Skeletal muscle satellite cell (primary cell): Measurements from ENCODE around the gene DNASE1L1.

Experiments used
- H3K27me3 ChIP-seq: 2 replicates; pipeline ENCODE4 v1.7.0; 2013; ENCODE audit warnings: low read length; ENCODE audit not compliant: control insufficient read depth, insufficient read depth
- H3K36me3 ChIP-seq: 2 replicates; pipeline ENCODE4 v1.7.0; 2013; ENCODE audit warnings: mild to moderate bottlenecking, control low read depth, low read length; ENCODE audit not compliant: insufficient read depth
- H3K4me1 ChIP-seq: 2 replicates; pipeline ENCODE4 v1.7.0; 2013; ENCODE audit warnings: low read length; ENCODE audit not compliant: control insufficient read depth, insufficient read depth
- H3K4me2 ChIP-seq: 2 replicates; pipeline ENCODE4 v1.7.0; 2013; ENCODE audit warnings: mild to moderate bottlenecking, low read length
- H3K4me3 ChIP-seq: 2 replicates; pipeline ENCODE4 v1.7.0; 2013; ENCODE audit warnings: low read length
- H3K9ac ChIP-seq: 2 replicates; pipeline ENCODE4 v1.7.0; 2013; ENCODE audit warnings: mild to moderate bottlenecking, low read depth, low read length, moderate library complexity
- H3K9me3 ChIP-seq: replicated peaks from 2 replicates; pipeline ENCODE4 v1.7.0; 2013; ENCODE audit warnings: mild to moderate bottlenecking, control low read depth, low read length

DNASE1L1 gene

GRCh38 chrX:154378799-154379568 lies 30.1 kb downstream of the DNASE1L1 start, which contains the start of gene EMD:
TSS of gene EMD (plus strand) at chrX:154379295. CDS start at chrX:154379485, 190 bp downstream.
- Histone ChIP-seq H3K9ac (peak within 1 kb of the TSS; percentile 100), H3K36me3 (peaks cover 5% of the 10 kb centered on the region), H3K4me2 (peak within 1 kb of the TSS; percentile 95), H3K27me3 (no peaks in the 10 kb centered on the region), H3K4me1 (peaks cover 21% of the 10 kb centered on the region), H3K9me3 (no peaks in the 10 kb centered on the region), H3K4me3 (peak within 1 kb of the TSS; percentile 75)

- Histone ChIP-seq H3K36me3 (peaks cover 5% of the 10 kb centered on the region), H3K9ac (peak overlapping the region; percentile 86), H3K9me3 (no peaks in the 10 kb centered on the region), H3K4me1 (peaks cover 28% of the 10 kb centered on the region), H3K4me3 (peak overlapping the region; percentile 75), H3K27me3 (no peaks in the 10 kb centered on the region), H3K4me2 (peak overlapping the region; percentile 95)
These were observed 30.8 kb downstream of the DNASE1L1 start for GRCh38 chrX:154378059-154378798.

GRCh38 chrX:154376774-154377173 lies 32.3 kb downstream of the DNASE1L1 start:
- Histone ChIP-seq H3K4me2 (no peak overlapping the region), H3K36me3 (peaks cover 5% of the 10 kb centered on the region), H3K27me3 (no peaks in the 10 kb centered on the region), H3K4me1 (peaks cover 39% of the 10 kb centered on the region), H3K9ac (no peak overlapping the region), H3K9me3 (no peaks in the 10 kb centered on the region), H3K4me3 (no peak overlapping the region)

- Histone ChIP-seq H3K4me3 (peak overlapping the region; percentile 56), H3K4me1 (peaks cover 32% of the 10 kb centered on the region), H3K27me3 (no peaks in the 10 kb centered on the region), H3K9me3 (no peaks in the 10 kb centered on the region), H3K9ac (peak overlapping the region; percentile 18), H3K36me3 (peaks cover 8% of the 10 kb centered on the region), H3K4me2 (peak overlapping the region; percentile 73)
These were observed 33.9 kb downstream of the DNASE1L1 start for GRCh38 chrX:154375156-154375504.

GRCh38 chrX:154374313-154375155 lies 34.5 kb downstream of the DNASE1L1 start, which contains the start of gene FLNA:
TSS of gene FLNA (minus strand) at chrX:154374634. CDS start at chrX:154371245, 3,389 bp downstream.
- no peaks in the 10 kb centered on the region for H3K27me3 ChIP-seq

GRCh38 chrX:154373340-154374306 lies 35.4 kb downstream of the DNASE1L1 start:
- peak overlapping the region; percentile 94 for H3K4me2 ChIP-seq
- H3K4me1 ChIP-seq, result peaks cover 32% of the 10 kb centered on the region
- H3K9ac ChIP-seq, result peak overlapping the region; percentile 71

More at GRCh38 chrX:154374313-154375155, 34.5 kb downstream of the DNASE1L1 start, which contains the start of gene FLNA:
- Histone ChIP-seq H3K36me3 (peaks cover 13% of the 10 kb centered on the region), H3K4me1 (peaks cover 32% of the 10 kb centered on the region), H3K9me3 (no peaks in the 10 kb centered on the region), H3K4me2 (peak within 1 kb of the TSS; percentile 94), H3K4me3 (peak within 1 kb of the TSS; percentile 73), H3K9ac (peak within 1 kb of the TSS; percentile 71)

GRCh38 chrX:154372612-154373022 lies 36.4 kb downstream of the DNASE1L1 start:
- H3K9ac ChIP-seq, result peak overlapping the region; percentile 65
- peaks cover 33% of the 10 kb centered on the region for H3K4me1 ChIP-seq
- H3K9me3 ChIP-seq, result no peaks in the 10 kb centered on the region
- peaks cover 20% of the 10 kb centered on the region for H3K36me3 ChIP-seq
- H3K27me3 ChIP-seq, result no peaks in the 10 kb centered on the region
- peak overlapping the region; percentile 74 for H3K4me3 ChIP-seq
- H3K4me2 ChIP-seq, result peak overlapping the region; percentile 94

More at GRCh38 chrX:154373340-154374306, 35.4 kb downstream of the DNASE1L1 start:
- H3K9me3 ChIP-seq, result no peaks in the 10 kb centered on the region
- no peaks in the 10 kb centered on the region for H3K27me3 ChIP-seq
- H3K4me3 ChIP-seq, result peak overlapping the region; percentile 73
- H3K36me3 ChIP-seq, result peaks cover 13% of the 10 kb centered on the region

GRCh38 chrX:154371789-154372300 lies 37.2 kb downstream of the DNASE1L1 start:
- Histone ChIP-seq H3K9ac (peak overlapping the region; percentile 65), H3K9me3 (no peaks in the 10 kb centered on the region), H3K4me1 (peaks cover 40% of the 10 kb centered on the region)

GRCh38 chrX:154371017-154371788 lies 37.9 kb downstream of the DNASE1L1 start:
- peaks cover 34% of the 10 kb centered on the region for H3K36me3 ChIP-seq
- peak overlapping the region; percentile 98 for H3K4me3 ChIP-seq
- H3K4me1 ChIP-seq, result peaks cover 47% of the 10 kb centered on the region
- no peaks in the 10 kb centered on the region for H3K9me3 ChIP-seq
- peak overlapping the region; percentile 84 for H3K4me2 ChIP-seq
- H3K27me3 ChIP-seq, result no peaks in the 10 kb centered on the region
- peak overlapping the region; percentile 96 for H3K9ac ChIP-seq

More at GRCh38 chrX:154371789-154372300, 37.2 kb downstream of the DNASE1L1 start:
- peak overlapping the region; percentile 74 for H3K4me3 ChIP-seq
- peaks cover 27% of the 10 kb centered on the region for H3K36me3 ChIP-seq
- H3K4me2 ChIP-seq, result peak overlapping the region; percentile 84
- H3K27me3 ChIP-seq, result no peaks in the 10 kb centered on the region
